Measurements from ENCODE around the gene SRA1.

Gene SRA1

GRCh38 chr5:140547508-140548299, 9.6 kb downstream of the SRA1 start, which contains the start of gene EIF4EBP3:
EIF4EBP3 (plus strand) TSS chr5:140547662; CDS start chr5:140547738, 76 bp downstream.
- no peak for TF ChIP-seq PAX5 (IDR thresholded peaks at IDR 0.05; ENCODE audit: insufficient read depth, low read length, severe bottlenecking)
- TF ChIP-seq POLR2A (IDR thresholded peaks at IDR 0.05; ENCODE audit: low read depth, low read length), result peak; percentile 72
- TF ChIP-seq POLR2AphosphoS5 (IDR thresholded peaks at IDR 0.05; ENCODE audit: low read depth, low read length), result peak; percentile 77; the same call in 1 of the 2 replicates
- TF ChIP-seq POU2F2 (IDR thresholded peaks at IDR 0.05; ENCODE audit: low read depth, low read length), result peak; percentile 60; the same call in 1 of the 2 replicates
- no peak for TF ChIP-seq SPI1 (IDR thresholded peaks at IDR 0.05; ENCODE audit: low read depth, low read length)
- TF ChIP-seq TAF1 (IDR thresholded peaks at IDR 0.05; ENCODE audit: low read depth, low read length), result peak; percentile 44
- peak; percentile 88 for DNase-seq (ENCODE audit: insufficient read length, low spot score)
- FAIRE-seq, result peak; percentile 98

- FAIRE-seq (no peak), DNase-seq (ENCODE audit: insufficient read length, low spot score) (no peak)
- no peak for TF ChIP-seq PAX5 (IDR thresholded peaks at IDR 0.05; ENCODE audit: insufficient read depth, low read length, severe bottlenecking)
- TF ChIP-seq POLR2AphosphoS5 (IDR thresholded peaks at IDR 0.05; ENCODE audit: low read depth, low read length), result 0 out of 2 replicates have a peak, but pooled peaks have one; percentile 21
- TF ChIP-seq POU2F2 (IDR thresholded peaks at IDR 0.05; ENCODE audit: low read depth, low read length), result no peak
- no peak for TF ChIP-seq POLR2A (IDR thresholded peaks at IDR 0.05; ENCODE audit: low read depth, low read length)
- TF ChIP-seq SPI1 (IDR thresholded peaks at IDR 0.05; ENCODE audit: low read depth, low read length), result no peak
Observed at GRCh38 chr5:140546851-140547507, 10.3 kb downstream of the SRA1 start.

GRCh38 chr5:140545606-140546005, 11.7 kb downstream of the SRA1 start:
- no peak for FAIRE-seq
- TF ChIP-seq POLR2A (IDR thresholded peaks at IDR 0.05; ENCODE audit: low read depth, low read length), result no peak
- TF ChIP-seq PAX5 (IDR thresholded peaks at IDR 0.05; ENCODE audit: insufficient read depth, low read length, severe bottlenecking), result no peak
- no peak for TF ChIP-seq POLR2AphosphoS5 (IDR thresholded peaks at IDR 0.05; ENCODE audit: low read depth, low read length)
- no peak for TF ChIP-seq SPI1 (IDR thresholded peaks at IDR 0.05; ENCODE audit: low read depth, low read length)
- TF ChIP-seq POU2F2 (IDR thresholded peaks at IDR 0.05; ENCODE audit: low read depth, low read length), result no peak
- TF ChIP-seq TAF1 (IDR thresholded peaks at IDR 0.05; ENCODE audit: low read depth, low read length), result no peak
- DNase-seq (ENCODE audit: insufficient read length, low spot score), result no peak

- no peak for TF ChIP-seq SPI1 (IDR thresholded peaks at IDR 0.05; ENCODE audit: low read depth, low read length)
- no peak for TF ChIP-seq POLR2AphosphoS5 (IDR thresholded peaks at IDR 0.05; ENCODE audit: low read depth, low read length)
- TF ChIP-seq TAF1 (IDR thresholded peaks at IDR 0.05; ENCODE audit: low read depth, low read length), result no peak
- TF ChIP-seq PAX5 (IDR thresholded peaks at IDR 0.05; ENCODE audit: insufficient read depth, low read length, severe bottlenecking), result no peak
- TF ChIP-seq POU2F2 (IDR thresholded peaks at IDR 0.05; ENCODE audit: low read depth, low read length), result no peak
- no peak for TF ChIP-seq POLR2A (IDR thresholded peaks at IDR 0.05; ENCODE audit: low read depth, low read length)
- FAIRE-seq (no peak), DNase-seq (ENCODE audit: insufficient read length, low spot score) (no peak)
Observed at GRCh38 chr5:140544986-140545385, 12.3 kb downstream of the SRA1 start.

GRCh38 chr5:140542972-140543371, 14.3 kb downstream of the SRA1 start:
- TF ChIP-seq POLR2A (IDR thresholded peaks at IDR 0.05; ENCODE audit: low read depth, low read length), result no peak
- no peak for TF ChIP-seq TAF1 (IDR thresholded peaks at IDR 0.05; ENCODE audit: low read depth, low read length)
- TF ChIP-seq POLR2AphosphoS5 (IDR thresholded peaks at IDR 0.05; ENCODE audit: low read depth, low read length), result no peak

GRCh38 chr5:140540227-140540626, 17.0 kb downstream of the SRA1 start:
- FAIRE-seq, result no peak
- no peak for DNase-seq (ENCODE audit: insufficient read length, low spot score)
- no peak for TF ChIP-seq SPI1 (IDR thresholded peaks at IDR 0.05; ENCODE audit: low read depth, low read length)
- no peak for TF ChIP-seq PAX5 (IDR thresholded peaks at IDR 0.05; ENCODE audit: insufficient read depth, low read length, severe bottlenecking)
- TF ChIP-seq POU2F2 (IDR thresholded peaks at IDR 0.05; ENCODE audit: low read depth, low read length), result no peak
- TF ChIP-seq TAF1 (IDR thresholded peaks at IDR 0.05; ENCODE audit: low read depth, low read length), result no peak
- TF ChIP-seq POLR2A (IDR thresholded peaks at IDR 0.05; ENCODE audit: low read depth, low read length), result no peak
- no peak for TF ChIP-seq POLR2AphosphoS5 (IDR thresholded peaks at IDR 0.05; ENCODE audit: low read depth, low read length)

More at GRCh38 chr5:140542972-140543371, 14.3 kb downstream of the SRA1 start:
- DNase-seq (ENCODE audit: insufficient read length, low spot score), result no peak
- no peak for FAIRE-seq

GRCh38 chr5:140524003-140524402, 33.3 kb downstream of the SRA1 start:
- TF ChIP-seq POLR2AphosphoS5 (IDR thresholded peaks at IDR 0.05; ENCODE audit: low read depth, low read length), result no peak
- TF ChIP-seq SPI1 (IDR thresholded peaks at IDR 0.05; ENCODE audit: low read depth, low read length), result peak; percentile 62
- no peak for FAIRE-seq
- DNase-seq (ENCODE audit: insufficient read length, low spot score), result no peak

- TF ChIP-seq POU2F2 (IDR thresholded peaks at IDR 0.05; ENCODE audit: low read depth, low read length) (no peak), SPI1 (IDR thresholded peaks at IDR 0.05; ENCODE audit: low read depth, low read length) (no peak), PAX5 (IDR thresholded peaks at IDR 0.05; ENCODE audit: insufficient read depth, low read length, severe bottlenecking) (no peak), POLR2A (IDR thresholded peaks at IDR 0.05; ENCODE audit: low read depth, low read length) (no peak)
- DNase-seq (ENCODE audit: insufficient read length, low spot score), result no peak
- FAIRE-seq, result no peak
Observed at GRCh38 chr5:140513124-140513523, 44.1 kb downstream of the SRA1 start.

- TF ChIP-seq PAX5 (IDR thresholded peaks at IDR 0.05; ENCODE audit: insufficient read depth, low read length, severe bottlenecking) (no peak), SPI1 (IDR thresholded peaks at IDR 0.05; ENCODE audit: low read depth, low read length) (no peak), POU2F2 (IDR thresholded peaks at IDR 0.05; ENCODE audit: low read depth, low read length) (no peak), POLR2AphosphoS5 (IDR thresholded peaks at IDR 0.05; ENCODE audit: low read depth, low read length) (no peak), TAF1 (IDR thresholded peaks at IDR 0.05; ENCODE audit: low read depth, low read length) (no peak), POLR2A (IDR thresholded peaks at IDR 0.05; ENCODE audit: low read depth, low read length) (no peak)
- no peak for DNase-seq (ENCODE audit: insufficient read length, low spot score)
- FAIRE-seq, result no peak
Observed at GRCh38 chr5:140509898-140510297, 47.4 kb downstream of the SRA1 start.

Measured in GM12891 (cell line).